ENCODE data around the gene FBXW4. TPM values are rescaled to one million over a fixed set of nuclear protein-coding genes. Genes with fewer than 3 reads are reported as not detected.

FBXW4 gene
- polyA plus RNA-seq, 1 donor (not counting 4 experiments of a cell fraction or from before 2014, with no cell fraction given) = 22.3 TPM

DNA sequence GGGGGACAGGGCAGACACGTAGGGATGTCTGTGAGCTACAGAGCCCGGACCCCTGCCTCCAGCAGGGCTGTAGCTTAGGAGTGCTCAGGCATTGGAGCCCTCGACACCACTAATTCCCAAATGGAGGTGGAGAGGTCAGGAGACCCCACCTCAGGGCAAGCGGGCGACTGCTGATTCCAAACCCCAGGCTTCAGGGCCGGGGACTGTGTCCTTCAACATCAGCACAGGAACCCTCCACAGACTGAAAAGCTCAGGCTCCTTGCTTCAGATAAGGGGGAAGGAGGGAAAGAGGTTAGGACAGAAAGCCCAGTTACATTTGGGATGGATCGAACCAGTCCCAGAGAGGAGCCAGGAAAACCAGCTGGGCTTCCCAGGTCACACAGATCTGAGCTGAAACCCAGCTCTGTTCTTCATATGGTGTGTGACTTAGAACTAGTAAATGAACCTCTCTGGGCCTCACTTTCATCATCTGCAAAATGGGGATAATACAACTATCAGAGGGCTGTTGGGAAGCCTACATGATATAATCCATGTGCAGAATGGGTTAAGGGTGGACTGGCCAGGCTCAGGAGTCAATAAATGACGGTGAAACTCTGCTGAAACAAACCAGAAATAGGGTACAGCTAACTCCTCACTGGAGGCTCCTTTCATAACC is 123.6 kb downstream of the FBXW4 start:
- H3K4me3 ChIP-seq (ENCODE audit: control insufficient read depth in 2 of 3, extremely low read depth in 1 of 3, insufficient read depth in 2 of 3, low read depth in 1 of 3, low read length in 3 of 3) = no peak overlapping the region
- no peaks in the 10 kb centered on the region for H4K20me1 ChIP-seq (ENCODE audit: control insufficient read depth, extremely low read depth, insufficient read depth, low read length)
- no peak overlapping the region for H2AFZ ChIP-seq (ENCODE audit: control insufficient read depth, low read length)
- H3K79me2 ChIP-seq (ENCODE audit: control insufficient read depth, insufficient read depth, low read length) = no peaks in the 10 kb centered on the region
- no peak overlapping the region for H3K27ac ChIP-seq (ENCODE audit: control insufficient read depth, insufficient read depth, low read length)
- DNase-seq (ENCODE audit: low read depth, low spot score) (no peak), FAIRE-seq (no peak)
- H3K9me1 ChIP-seq (ENCODE audit: control insufficient read depth, extremely low read depth, insufficient read depth, low read length) = no peaks in the 10 kb centered on the region
- peaks cover 11% of the 10 kb centered on the region for H3K4me1 ChIP-seq (ENCODE audit: control insufficient read depth, extremely low read depth, insufficient read depth, low read length)
- H3K9me3 ChIP-seq (ENCODE audit: control insufficient read depth, low read depth, low read length) = no peaks in the 10 kb centered on the region
- H3K27me3 ChIP-seq (ENCODE audit: control insufficient read depth, extremely low read depth, insufficient read depth, low read length) = peaks cover 37% of the 10 kb centered on the region
- H3K36me3 ChIP-seq (ENCODE audit: control insufficient read depth in 2 of 2, extremely low read depth in 1 of 2, insufficient read depth in 2 of 2, low read length in 2 of 2) = no peaks in the 10 kb centered on the region
- TF ChIP-seq CTCF (optimal IDR thresholded peaks at IDR 0.05 in 1 of 3, IDR thresholded peaks at IDR 0.05 in 1 of 3, conservative IDR thresholded peaks at IDR 0.05 in 1 of 3; ENCODE audit: extremely low read depth in 1 of 3, insufficient read depth in 2 of 3, low read length in 3 of 3) (no peak), EZH2 (IDR thresholded peaks at IDR 0.05; ENCODE audit: low read length) (no peak)
- dilution Hi-C loops (cut with MboI; ENCODE audit: extremely low pct_ligation_motif_present, low sequenced_read_pairs) = no loop called here
- H3K4me2 ChIP-seq (ENCODE audit: control insufficient read depth, extremely low read depth, insufficient read depth, low read depth, low read length) = no peak overlapping the region
- no peak overlapping the region for H3K9ac ChIP-seq (ENCODE audit: control insufficient read depth, extremely low read depth, insufficient read depth, low read length)

GRCh38 chr10:101570428-101571270 is 124.3 kb downstream of the FBXW4 start:
- peak overlapping the region; percentile 62 for H3K9ac ChIP-seq (ENCODE audit: control insufficient read depth, extremely low read depth, insufficient read depth, low read length)
- H3K4me2 ChIP-seq (ENCODE audit: control insufficient read depth, extremely low read depth, insufficient read depth, low read depth, low read length) = peak overlapping the region; percentile 100
- no peaks in the 10 kb centered on the region for H3K79me2 ChIP-seq (ENCODE audit: control insufficient read depth, insufficient read depth, low read length)
- H3K27ac ChIP-seq (ENCODE audit: control insufficient read depth, insufficient read depth, low read length) = no peak overlapping the region
- H3K9me3 ChIP-seq (ENCODE audit: control insufficient read depth, low read depth, low read length) = no peaks in the 10 kb centered on the region
- no peaks in the 10 kb centered on the region for H3K36me3 ChIP-seq (ENCODE audit: control insufficient read depth in 2 of 2, extremely low read depth in 1 of 2, insufficient read depth in 2 of 2, low read length in 2 of 2)
- H4K20me1 ChIP-seq (ENCODE audit: control insufficient read depth, extremely low read depth, insufficient read depth, low read length) = no peaks in the 10 kb centered on the region
- no peak for DNase-seq (ENCODE audit: low read depth, low spot score)
- H2AFZ ChIP-seq (ENCODE audit: control insufficient read depth, low read length) = peak overlapping the region; percentile 92
- dilution Hi-C loops (cut with MboI; ENCODE audit: extremely low pct_ligation_motif_present, low sequenced_read_pairs) = no loop called here
- peaks cover 45% of the 10 kb centered on the region for H3K27me3 ChIP-seq (ENCODE audit: control insufficient read depth, extremely low read depth, insufficient read depth, low read length)
- peak overlapping the region; percentile 57 to 80 (median 59) for H3K4me3 ChIP-seq (ENCODE audit: control insufficient read depth in 2 of 3, extremely low read depth in 1 of 3, insufficient read depth in 2 of 3, low read depth in 1 of 3, low read length in 3 of 3)
- no peaks in the 10 kb centered on the region for H3K9me1 ChIP-seq (ENCODE audit: control insufficient read depth, extremely low read depth, insufficient read depth, low read length)
- peaks cover 11% of the 10 kb centered on the region for H3K4me1 ChIP-seq (ENCODE audit: control insufficient read depth, extremely low read depth, insufficient read depth, low read length)
- TF ChIP-seq EZH2 (IDR thresholded peaks at IDR 0.05; ENCODE audit: low read length) (no peak), CTCF (optimal IDR thresholded peaks at IDR 0.05 in 1 of 3, IDR thresholded peaks at IDR 0.05 in 1 of 3, conservative IDR thresholded peaks at IDR 0.05 in 1 of 3; ENCODE audit: extremely low read depth in 1 of 3, insufficient read depth in 2 of 3, low read length in 3 of 3) (no peak)
- peak; percentile 17 for FAIRE-seq
